Nephron (organoid): ENCODE measurements around the gene VPS39.

Experiments
- H3K27ac Mint-ChIP-seq, 3 experiments: 2 replicates each; pipeline ENCODE4 v1.8.0; 2020; ENCODE audit warnings: mixed read lengths in 3 of 3, mild to moderate bottlenecking in 2 of 3, moderate library complexity in 1 of 3
- H3K27me3 Mint-ChIP-seq: 2 replicates; pipeline ENCODE4 v1.8.0; 2021; ENCODE audit warnings: low read depth, mild to moderate bottlenecking, moderate library complexity, mixed read lengths
- H3K36me3 Mint-ChIP-seq: 2 replicates; pipeline ENCODE4 v1.8.0; 2020; ENCODE audit warnings: low read depth, mixed read lengths
- H3K4me1 Mint-ChIP-seq: 2 replicates; pipeline ENCODE4 v1.8.0; 2020; ENCODE audit warnings: mixed read lengths
- H3K4me3 Mint-ChIP-seq, 3 experiments: 2 replicates each; pipeline ENCODE4 v1.8.0; 2020; ENCODE audit warnings: mild to moderate bottlenecking in 3 of 3, mixed read lengths in 3 of 3, moderate library complexity in 2 of 3
- H3K9me3 Mint-ChIP-seq: 2 replicates; pipeline ENCODE4 v1.8.0; 2020; ENCODE audit warnings: mixed read lengths
- CTCF ChIP-seq, 3 experiments: fragments of 200-600 bp; sonication (generic); IDR thresholded peaks; one replicate each; pipeline ENCODE4 v1.5.0; 2021; ENCODE audit warnings: antibody characterized with exemption in 3 of 3; ENCODE audit not compliant: unreplicated experiment in 3 of 3

The VPS39 gene

GRCh38 chr15:42163291-42163690 is 44.8 kb downstream of the VPS39 start:
- no peak for TF ChIP-seq CTCF (IDR thresholded peaks at IDR 0.05; ENCODE audit: unreplicated experiment in 3 of 3)
- no peak overlapping the region for H3K27ac Mint-ChIP-seq
- peaks cover 76% of the 10 kb centered on the region for H3K36me3 Mint-ChIP-seq
- no peaks in the 10 kb centered on the region for H3K4me1 Mint-ChIP-seq
- H3K4me3 Mint-ChIP-seq, result no peak overlapping the region
- H3K27me3 Mint-ChIP-seq, result no peaks in the 10 kb centered on the region
- no peaks in the 10 kb centered on the region for H3K9me3 Mint-ChIP-seq

GRCh38 chr15:42160136-42160535 is 48.0 kb downstream of the VPS39 start:
- Mint-ChIP-seq H3K9me3 (no peaks in the 10 kb centered on the region), H3K4me3 (no peak overlapping the region), H3K27ac (no peak overlapping the region), H3K36me3 (peaks cover 48% of the 10 kb centered on the region), H3K4me1 (peaks cover 7% of the 10 kb centered on the region), H3K27me3 (no peaks in the 10 kb centered on the region)
- no peak for TF ChIP-seq CTCF (IDR thresholded peaks at IDR 0.05; ENCODE audit: unreplicated experiment in 3 of 3)

GRCh38 chr15:42159381-42160015 is 48.6 kb downstream of the VPS39 start:
- H3K4me3 Mint-ChIP-seq, result no peak overlapping the region
- H3K36me3 Mint-ChIP-seq, result peaks cover 44% of the 10 kb centered on the region
- no peak overlapping the region for H3K27ac Mint-ChIP-seq
- no peaks in the 10 kb centered on the region for H3K27me3 Mint-ChIP-seq
- no peaks in the 10 kb centered on the region for H3K9me3 Mint-ChIP-seq
- peaks cover 12% of the 10 kb centered on the region for H3K4me1 Mint-ChIP-seq
- TF ChIP-seq CTCF (IDR thresholded peaks at IDR 0.05; ENCODE audit: unreplicated experiment in 3 of 3), result no peak

- peaks cover 12% of the 10 kb centered on the region for H3K4me1 Mint-ChIP-seq
- H3K36me3 Mint-ChIP-seq, result peaks cover 40% of the 10 kb centered on the region
- H3K27me3 Mint-ChIP-seq, result no peaks in the 10 kb centered on the region
- no peak overlapping the region for H3K27ac Mint-ChIP-seq
- no peak overlapping the region for H3K4me3 Mint-ChIP-seq
- no peaks in the 10 kb centered on the region for H3K9me3 Mint-ChIP-seq
- TF ChIP-seq CTCF (IDR thresholded peaks at IDR 0.05; ENCODE audit: unreplicated experiment in 3 of 3), result no peak
Measured at GRCh38 chr15:42158941-42159340, 49.2 kb downstream of the VPS39 start.

GRCh38 chr15:42157981-42158765 is 49.9 kb downstream of the VPS39 start:
- Mint-ChIP-seq H3K4me3 (no peak overlapping the region), H3K9me3 (no peaks in the 10 kb centered on the region), H3K27me3 (no peaks in the 10 kb centered on the region), H3K27ac (no peak overlapping the region), H3K36me3 (peaks cover 33% of the 10 kb centered on the region), H3K4me1 (peaks cover 12% of the 10 kb centered on the region)
- no peak for TF ChIP-seq CTCF (IDR thresholded peaks at IDR 0.05; ENCODE audit: unreplicated experiment in 3 of 3)
